Naive thymus-derived CD8-positive, alpha-beta T cell (primary cell): Measurements from ENCODE around the gene CACNA1A. TPM values are rescaled to one million over a fixed set of nuclear protein-coding genes. Genes with fewer than 3 reads are reported as not detected.

Source experiments
- ATAC-seq, 2 donors: fragments of 150-1000 bp; cut with Tn5 transposase in 1 of 2; sonication (Bioruptor Pico), chemical (Tn5 transposase) in 1 of 2; 1 replicate in 1 of 2; 2 replicates in 1 of 2; pipeline ENCODE4 v1.10.0; 2021; ENCODE audit warnings: mild to moderate bottlenecking in 2 of 2, moderate library complexity in 2 of 2
- POLR2A ChIA-PET: fragments of 350-600 bp; sonication (Branson Sonifier 250); formaldehyde crosslinking; loops from one replicate; lab custom pipeline; 2021; ENCODE audit warnings: antibody characterized with exemption; lab: Charles Lee
- DNase-seq, 10 donors: peaks; one replicate each; pipeline versions ENCODE4 v3.0.0 to v3.0.0-alpha.2; 2020 to 2022
- H3K27ac Mint-ChIP-seq, 10 donors: one replicate each; pipeline ENCODE4 v1.8.0; 2020 to 2022; ENCODE audit warnings: mild to moderate bottlenecking in 10 of 10, mixed read lengths in 10 of 10, moderate library complexity in 4 of 10, inconsistent platforms in 1 of 10
- H3K27me3 Mint-ChIP-seq, 5 donors: one replicate each; pipeline ENCODE4 v1.8.0; 2021 to 2022; ENCODE audit warnings: mixed read lengths in 5 of 5
- H3K36me3 Mint-ChIP-seq, 3 donors: one replicate each; pipeline ENCODE4 v1.8.0; 2020 to 2022; ENCODE audit warnings: mixed read lengths in 3 of 3, mild to moderate bottlenecking in 2 of 3, inconsistent platforms in 1 of 3
- H3K4me1 Mint-ChIP-seq, 4 donors: one replicate each; pipeline ENCODE4 v1.8.0; 2021 to 2022; ENCODE audit warnings: mixed read lengths in 4 of 4
- H3K4me3 Mint-ChIP-seq, 10 donors: one replicate each; pipeline ENCODE4 v1.8.0; 2020 to 2022; ENCODE audit warnings: mild to moderate bottlenecking in 10 of 10, mixed read lengths in 10 of 10, moderate library complexity in 6 of 10, inconsistent platforms in 1 of 10
- H3K9me3 Mint-ChIP-seq, 9 donors: one replicate each; pipeline ENCODE4 v1.8.0; 2020 to 2022; ENCODE audit warnings: mixed read lengths in 9 of 9, mild to moderate bottlenecking in 3 of 9, inconsistent platforms in 1 of 9, moderate library complexity in 1 of 9
- polyA plus RNA-seq, 3 donors: library from polyadenylated mRNA; unstranded; fragments of 300-500 nt; fragmentation: Illumina TruSeq; gene quantifications; one replicate each; pipeline ENCODE4 v1.2.3, GENCODE V29; 2021
- total RNA-seq, 8 experiments: library from RNA in 2 of 8; stranded (reverse) in 2 of 8; gene quantifications; one replicate each; pipeline ENCODE4 v1.2.3 and lab custom pipeline; 2021 to 2026

Gene CACNA1A
- total and polyA plus RNA-seq, 5 experiments from 2014 or later, result 0.09 to 0.60 (median 0.36) TPM

GRCh38 chr19:13225085-13225484 is 281.2 kb downstream of the CACNA1A start:
- POLR2A ChIA-PET, result no interaction called here
- Mint-ChIP-seq H3K36me3 (no peaks in the 10 kb centered on the region), H3K9me3 (no peaks in the 10 kb centered on the region), H3K27me3 (peaks cover 0 to 12% (median 5%) of the 10 kb centered on the region in 5 donors), H3K4me1 (peaks cover 3 to 10% (median 8%) of the 10 kb centered on the region in 4 donors), H3K27ac (no peak overlapping the region), H3K4me3 (no peak overlapping the region)
- ATAC-seq (no peak), DNase-seq (peak in 1 of 10 donors; percentile 45)

GRCh38 chr19:13220847-13221246 is 285.4 kb downstream of the CACNA1A start:
- Mint-ChIP-seq H3K9me3 (no peaks in the 10 kb centered on the region), H3K27ac (peak overlapping the region in 4 of 10 donors; percentile 24 to 49 (median 32)), H3K4me1 (peaks cover 9 to 18% (median 14%) of the 10 kb centered on the region in 4 donors), H3K36me3 (no peaks in the 10 kb centered on the region), H3K27me3 (peaks cover 0 to 5% (median 0%) of the 10 kb centered on the region in 5 donors), H3K4me3 (no peak overlapping the region)
- DNase-seq (no peak), ATAC-seq (no peak)
- POLR2A ChIA-PET, result interaction anchor here (0.7 kb wide), 1 partner anchor 104 kb away, joined by 5 read pairs; no protein-coding TSS in a partner anchor

GRCh38 chr19:13215572-13216380 is 290.5 kb downstream of the CACNA1A start:
- no peaks in the 10 kb centered on the region for H3K36me3 Mint-ChIP-seq
- H3K27ac Mint-ChIP-seq, result peak overlapping the region in 9 of 10 donors; percentile 40 to 87 (median 81)
- no peaks in the 10 kb centered on the region for H3K9me3 Mint-ChIP-seq
- DNase-seq (peak in 1 of 10 donors; percentile 11), ATAC-seq (peak; percentile 46 to 57)
- H3K4me3 Mint-ChIP-seq, result peak overlapping the region; percentile 8 to 85 (median 72)
- H3K27me3 Mint-ChIP-seq, result no peaks in the 10 kb centered on the region
- H3K4me1 Mint-ChIP-seq, result peaks cover 23 to 38% (median 26%) of the 10 kb centered on the region in 4 donors
- POLR2A ChIA-PET, result interaction anchor here (0.8 to 1.2 kb wide), 2 partner anchors 48 to 62 kb away, joined by 3 to 4 read pairs; no protein-coding TSS in a partner anchor

GRCh38 chr19:13214036-13214730 is 292.1 kb downstream of the CACNA1A start:
- Mint-ChIP-seq H3K27ac (peak overlapping the region in 1 of 10 donors; percentile 13), H3K4me3 (no peak overlapping the region)
- POLR2A ChIA-PET, result interaction anchor here (0.7 to 2.0 kb wide), 4 partner anchors 19 to 110 kb away, joined by 3 to 11 read pairs (median 6); partner anchors contain the start of genes IER2 and STX10

GRCh38 chr19:13212759-13213330 is 293.4 kb downstream of the CACNA1A start:
- POLR2A ChIA-PET, result interaction anchor here (0.6 to 2.0 kb wide), 7 partner anchors 9 to 108 kb away, joined by 3 to 11 read pairs (median 3); no protein-coding TSS in a partner anchor
- no peaks in the 10 kb centered on the region for H3K36me3 Mint-ChIP-seq
- ATAC-seq, result peak; percentile 58 to 78
- H3K4me3 Mint-ChIP-seq, result peak overlapping the region in 2 of 10 donors; percentile 17 to 31
- H3K27me3 Mint-ChIP-seq, result no peaks in the 10 kb centered on the region
- no peaks in the 10 kb centered on the region for H3K9me3 Mint-ChIP-seq
- peaks cover 26 to 42% (median 35%) of the 10 kb centered on the region in 4 donors for H3K4me1 Mint-ChIP-seq
- peak overlapping the region in 5 of 10 donors; percentile 27 to 75 (median 58) for H3K27ac Mint-ChIP-seq
- peak; percentile 49 to 88 (median 63) for DNase-seq

More at GRCh38 chr19:13214036-13214730, 292.1 kb downstream of the CACNA1A start:
- no peak for DNase-seq
- Mint-ChIP-seq H3K9me3 (no peaks in the 10 kb centered on the region), H3K36me3 (no peaks in the 10 kb centered on the region), H3K4me1 (peaks cover 21 to 36% (median 29%) of the 10 kb centered on the region in 4 donors), H3K27me3 (no peaks in the 10 kb centered on the region)
- ATAC-seq, result no peak

GRCh38 chr19:13211426-13212308 is 294.6 kb downstream of the CACNA1A start:
- Mint-ChIP-seq H3K4me3 (peak overlapping the region in 2 of 10 donors; percentile 10 to 77), H3K9me3 (no peaks in the 10 kb centered on the region), H3K36me3 (no peaks in the 10 kb centered on the region), H3K27me3 (no peaks in the 10 kb centered on the region), H3K4me1 (peaks cover 23 to 39% (median 35%) of the 10 kb centered on the region in 4 donors), H3K27ac (peak overlapping the region in 6 of 10 donors; percentile 12 to 59 (median 32))
- POLR2A ChIA-PET, result interaction anchor here (0.5 to 1.0 kb wide), 3 partner anchors 11 to 60 kb away, joined by 3 to 4 read pairs (median 3); no protein-coding TSS in a partner anchor
- ATAC-seq (no peak), DNase-seq (no peak)

- POLR2A ChIA-PET, result interaction anchor here (0.5 to 1.0 kb wide), 3 partner anchors 12 to 59 kb away, joined by 3 to 4 read pairs (median 3); no protein-coding TSS in a partner anchor
- Mint-ChIP-seq H3K4me3 (no peak overlapping the region), H3K27ac (peak overlapping the region in 1 of 10 donors; percentile 55), H3K9me3 (no peaks in the 10 kb centered on the region), H3K4me1 (peaks cover 19 to 38% (median 32%) of the 10 kb centered on the region in 4 donors), H3K36me3 (no peaks in the 10 kb centered on the region), H3K27me3 (no peaks in the 10 kb centered on the region)
- ATAC-seq (no peak), DNase-seq (no peak)
Observed at GRCh38 chr19:13210941-13211340, 295.3 kb downstream of the CACNA1A start.

GRCh38 chr19:13210339-13210775 is 295.9 kb downstream of the CACNA1A start:
- Mint-ChIP-seq H3K27ac (peak overlapping the region in 2 of 10 donors; percentile 55 to 66), H3K4me3 (peak overlapping the region in 1 of 10 donors; percentile 28), H3K27me3 (no peaks in the 10 kb centered on the region), H3K9me3 (no peaks in the 10 kb centered on the region), H3K36me3 (no peaks in the 10 kb centered on the region), H3K4me1 (peaks cover 20 to 32% (median 27%) of the 10 kb centered on the region in 4 donors)
- DNase-seq (no peak), ATAC-seq (no peak)
- POLR2A ChIA-PET, result interaction anchor here (0.9 to 1.0 kb wide), 2 partner anchors 42 to 48 kb away, joined by 3 read pairs; no protein-coding TSS in a partner anchor

GRCh38 chr19:13209484-13210338 is 296.6 kb downstream of the CACNA1A start:
- POLR2A ChIA-PET, result interaction anchor here (0.7 to 1.0 kb wide), 3 partner anchors 8 to 57 kb away, joined by 3 read pairs; no protein-coding TSS in a partner anchor
- H3K36me3 Mint-ChIP-seq, result no peaks in the 10 kb centered on the region
- DNase-seq, result no peak
- no peaks in the 10 kb centered on the region for H3K9me3 Mint-ChIP-seq
- no peak for ATAC-seq
- H3K27ac Mint-ChIP-seq, result peak overlapping the region in 3 of 10 donors; percentile 10 to 72 (median 66)
- peak overlapping the region in 8 of 10 donors; percentile 14 to 70 (median 60) for H3K4me3 Mint-ChIP-seq
- H3K27me3 Mint-ChIP-seq, result no peaks in the 10 kb centered on the region
- peaks cover 20 to 31% (median 27%) of the 10 kb centered on the region in 4 donors for H3K4me1 Mint-ChIP-seq
